Endothelial cell of umbilical vein (primary cell): ENCODE measurements around the gene FGF6. TPM values are rescaled to one million over a fixed set of nuclear protein-coding genes. Genes with fewer than 3 reads are reported as not detected.

Experiments used
- BruUV-seq: library from RNA; stranded (reverse); fragments of 400-500 nt; replicated peaks from 2 replicates; lab custom pipeline; 2021; lab: Mats Ljungman, UMichigan
- CTCF ChIA-PET: fragments of 300-600, 350-600 bp; sonication (Branson Sonifier 250); formaldehyde crosslinking; loops from one replicate; lab custom pipeline; 2021; ENCODE audit warnings: antibody characterized with exemption, inconsistent platforms; lab: Charles Lee
- POLR2A ChIA-PET: fragments of 300-600, 350-600 bp; sonication (Branson Sonifier 250); formaldehyde crosslinking; loops from one replicate; lab custom pipeline; 2021; ENCODE audit warnings: antibody characterized with exemption, inconsistent platforms; lab: Charles Lee
- DNase-seq: peaks from one replicate; pipeline ENCODE4 v3.0.0-alpha.2; 2011; ENCODE audit warnings: low read depth, low spot score
- FAIRE-seq: peaks from 2 replicates; lab custom pipeline; 2011; peaks lifted over from hg19 to GRCh38; lab: Jason Lieb, UNC
- H2AFZ ChIP-seq: 2 replicates; pipeline ENCODE4 v1.6.0; 2012; ENCODE audit warnings: low read depth, low read length, control low read depth, inconsistent platforms
- H3K27ac ChIP-seq: 2 replicates; pipeline ENCODE4 v1.5.1; 2011; ENCODE audit warnings: low read depth, mild to moderate bottlenecking, control low read depth, low read length, moderate library complexity; ENCODE audit not compliant: insufficient read depth
- H3K27me3 ChIP-seq, 2 experiments: 2 replicates each; pipeline versions ENCODE4 v1.6.0 to v1.6.1; 2011; ENCODE audit warnings: low read length in 2 of 2, mixed read lengths in 1 of 2; ENCODE audit not compliant: control insufficient read depth in 2 of 2, insufficient read depth in 2 of 2
- H3K36me3 ChIP-seq, 2 experiments: 2 replicates in 1 of 2; 3 replicates in 1 of 2; pipeline ENCODE4 v1.5.1; 2011; ENCODE audit warnings: low read length in 2 of 2, mild to moderate bottlenecking in 1 of 2, moderate library complexity in 1 of 2; ENCODE audit not compliant: control insufficient read depth in 2 of 2, insufficient read depth in 2 of 2; ENCODE audit errors: extremely low read depth in 1 of 2
- H3K4me1 ChIP-seq: 3 replicates; pipeline ENCODE4 v1.5.1; 2011; ENCODE audit warnings: mild to moderate bottlenecking, low read length; ENCODE audit not compliant: control insufficient read depth, insufficient read depth; ENCODE audit errors: extremely low read depth
- H3K4me2 ChIP-seq: 2 replicates; pipeline ENCODE4 v1.6.1; 2011; ENCODE audit warnings: low read length, control low read depth, mixed read lengths; ENCODE audit not compliant: insufficient read depth
- H3K4me3 ChIP-seq, 3 experiments: fragments of 200-600 bp in 1 of 3; sonication (generic), shearing (Covaris generic) in 1 of 3; replicated peaks in 1 of 3; 2 replicates each; pipeline ENCODE4 v1.5.1; 2011 to 2016; ENCODE audit warnings: control low read depth in 3 of 3, low read length in 3 of 3, mild to moderate bottlenecking in 2 of 3, inconsistent platforms in 1 of 3, low read depth in 1 of 3, moderate library complexity in 1 of 3; ENCODE audit not compliant: insufficient read depth in 1 of 3
- H3K79me2 ChIP-seq: 2 replicates; pipeline ENCODE4 v1.6.0; 2012; ENCODE audit warnings: low read length, inconsistent platforms; ENCODE audit not compliant: control insufficient read depth, insufficient read depth
- H3K9ac ChIP-seq: replicated peaks from 2 replicates; pipeline ENCODE3; 2011; ENCODE audit warnings: low read length, control low read depth; ENCODE audit not compliant: insufficient read depth; ENCODE audit errors: extremely low read depth
- H3K9me1 ChIP-seq: replicated peaks from 3 replicates; pipeline ENCODE4 v1.6.0; 2011; ENCODE audit warnings: mild to moderate bottlenecking, low read length; ENCODE audit not compliant: control insufficient read depth, insufficient read depth; ENCODE audit errors: extremely low read depth
- H3K9me3 ChIP-seq: replicated peaks from 2 replicates; pipeline ENCODE4 v1.5.1; 2012; ENCODE audit warnings: low read length, inconsistent platforms; ENCODE audit not compliant: control insufficient read depth, insufficient read depth
- H4K20me1 ChIP-seq: replicated peaks from 2 replicates; pipeline ENCODE3; 2011; ENCODE audit warnings: mild to moderate bottlenecking, low read length; ENCODE audit not compliant: control insufficient read depth, insufficient read depth; ENCODE audit errors: extremely low read depth
- CTCF ChIP-seq, 2 donors: IDR thresholded peaks; 1 replicate in 1 of 2; 2 replicates in 1 of 2; pipeline ENCODE4 v1.5.1; 2011; ENCODE audit warnings: low read length in 2 of 2, mild to moderate bottlenecking in 2 of 2, moderate library complexity in 2 of 2, control low read depth in 1 of 2, inconsistent platforms in 1 of 2, low read depth in 1 of 2; ENCODE audit not compliant: insufficient read depth in 1 of 2; ENCODE audit errors: extremely low read depth in 1 of 2
- EZH2 ChIP-seq: IDR thresholded peaks from 2 replicates; pipeline ENCODE4 v1.6.1; 2012; ENCODE audit warnings: borderline replicate concordance, low read depth, mild to moderate bottlenecking, moderate library complexity, low read length, inconsistent platforms; ENCODE audit not compliant: severe bottlenecking
- FOS ChIP-seq: IDR thresholded peaks from 2 replicates; pipeline ENCODE4 v1.6.1; 2011; ENCODE audit warnings: mild to moderate bottlenecking, low read length, moderate library complexity, borderline replicate concordance; ENCODE audit not compliant: insufficient read depth
- GATA2 ChIP-seq: IDR thresholded peaks from 2 replicates; pipeline ENCODE4 v1.7.0; 2011; ENCODE audit warnings: low read depth, mild to moderate bottlenecking, moderate library complexity, mixed read lengths, low read length; ENCODE audit not compliant: insufficient read length, insufficient read depth
- JUN ChIP-seq: IDR thresholded peaks from 2 replicates; pipeline ENCODE4 v1.6.1; 2011; ENCODE audit warnings: borderline replicate concordance, low read depth; ENCODE audit not compliant: insufficient read length, insufficient read depth
- MAX ChIP-seq: IDR thresholded peaks from 2 replicates; pipeline ENCODE4 v1.6.1; 2011; ENCODE audit not compliant: insufficient read depth, insufficient read length
- MYC ChIP-seq: IDR thresholded peaks from one replicate; pipeline ENCODE4 v1.6.1; 2011; ENCODE audit warnings: mild to moderate bottlenecking, low read depth, low read length
- POLR2A ChIP-seq: IDR thresholded peaks from 2 replicates; pipeline ENCODE4 v1.6.1; 2012; ENCODE audit warnings: low read depth, mild to moderate bottlenecking, control low read depth, low read length
- POLR2AphosphoS5 ChIP-seq: IDR thresholded peaks from 2 replicates; pipeline ENCODE4 v1.6.1; 2012; ENCODE audit warnings: low read depth, mild to moderate bottlenecking, control low read depth, low read length, moderate library complexity; ENCODE audit not compliant: insufficient read depth
- dilution Hi-C: fragments of 300-500 bp; cut with MboI; formaldehyde crosslinking; loops from one replicate; pipeline ENCODE4 v1.15.0; 2019; ENCODE audit warnings: low sequenced_read_pairs; ENCODE audit not compliant: extremely low pct_ligation_motif_present
- intact Hi-C: fragments of 100-400 bp; cut with micrococcal nuclease; formaldehyde crosslinking; loops from one replicate; pipeline ENCODE4 v1.10.0; 2022
- polyA plus RNA-seq, 4 experiments: library from polyadenylated mRNA; depleted of rRNA in 3 of 4; stranded (reverse) in 3 of 4; unstranded in 1 of 4; fragments of >200 nt; gene quantifications; 2 replicates each; pipeline versions ENCODE4 v1.2.1 to v1.2.3, GENCODE V29; 2011 to 2012; ENCODE audit warnings: missing spikeins in 1 of 4
- total RNA-seq: library from RNA; stranded (reverse); gene quantifications from 2 replicates; pipeline ENCODE4 v1.2.3, GENCODE V29; 2021

FGF6 gene
- total and polyA plus RNA-seq, 2 donors (not counting 3 experiments of a cell fraction or from before 2014, with no cell fraction given): not detected

GRCh38 chr12:4388662-4389061 is 57.0 kb downstream of the FGF6 start:
- Histone ChIP-seq H3K9me1 (no peaks in the 10 kb centered on the region), H3K9me3 (no peaks in the 10 kb centered on the region), H3K9ac (no peak overlapping the region), H3K79me2 (no peaks in the 10 kb centered on the region), H3K36me3 (no peaks in the 10 kb centered on the region), H3K27ac (no peak overlapping the region), H3K4me2 (no peak overlapping the region), H2AFZ (no peak overlapping the region), H3K4me1 (no peaks in the 10 kb centered on the region), H4K20me1 (no peaks in the 10 kb centered on the region), H3K27me3 (no peaks in the 10 kb centered on the region), H3K4me3 (no peak overlapping the region)
- intact Hi-C loops: no loop called here
- FAIRE-seq (no peak), DNase-seq (no peak)
- CTCF ChIA-PET: no interaction called here
- TF ChIP-seq CTCF (IDR thresholded peaks at IDR 0.05; ENCODE audit: extremely low read depth in 1 of 2, insufficient read depth in 1 of 2, low read depth in 1 of 2, low read length in 2 of 2) (no peak), EZH2 (no peak), FOS (no peak), POLR2A (no peak), POLR2AphosphoS5 (no peak), MAX (no peak), JUN (no peak), MYC (no peak), GATA2 (no peak)
- dilution Hi-C loops: no loop called here
- POLR2A ChIA-PET: no interaction called here
- no TSS peak for BruUV-seq
